Measurements from ENCODE around the gene APEH. TPM values are rescaled to one million over a fixed set of nuclear protein-coding genes. Genes with fewer than 3 reads are reported as not detected.

APEH gene
- total RNA-seq, 4 donors from 2014 or later = 53.9 to 151 (median 116) TPM

DNA sequence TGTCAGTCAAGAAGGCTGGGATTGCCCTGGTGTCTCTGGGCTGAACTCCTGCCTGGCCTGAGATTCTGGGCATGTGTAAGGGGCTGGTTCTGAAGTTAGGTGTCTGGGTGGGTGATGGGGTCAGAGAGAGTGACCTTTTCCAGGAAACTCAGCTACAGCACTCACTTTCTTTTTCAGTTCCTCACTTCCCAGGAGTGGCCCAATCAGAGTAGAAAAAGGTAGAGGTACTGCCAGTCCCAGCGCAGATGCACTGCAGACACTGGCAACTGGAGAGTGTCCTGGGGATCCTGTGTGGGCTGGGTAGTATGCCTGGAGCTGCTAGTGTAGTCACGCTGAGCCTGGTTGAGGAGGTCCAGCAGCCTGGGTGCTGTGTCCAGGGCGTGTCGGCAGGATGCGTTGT is 46.5 kb upstream of the APEH start:
- intact Hi-C loops (cut with DNase I; ENCODE audit: low total_unique reads) (no loop called here), in situ Hi-C loops (cut with MboI; ENCODE audit: low pct_ligation_motif_present in 1 of 4, low pct_unique_long_range_greater_than_20kb in 1 of 4, low sequenced_read_pairs in 3 of 4) (no loop called here)
- Histone ChIP-seq H3K9me3 (no peaks in the 10 kb centered on the region), H3K4me3 (no peak overlapping the region), H3K27me3 (peaks cover 5% of the 10 kb centered on the region), H3K27ac (no peak overlapping the region), H3K4me1 (no peaks in the 10 kb centered on the region), H3K36me3 (no peaks in the 10 kb centered on the region)
- TF ChIP-seq EP300 (IDR thresholded peaks at IDR 0.05; ENCODE audit: low read depth) (no peak), POLR2AphosphoS5 (IDR thresholded peaks at IDR 0.05) (no peak), CTCF (IDR thresholded peaks at IDR 0.05) (no peak), POLR2A (IDR thresholded peaks at IDR 0.05) (no peak)
- 83% methylated on average over 5 of the region's 5 CpGs; no CpG with 5 or more reads in 1 of the 2 donors for WGBS, 2 donors (ENCODE audit: low coverage in 1 of 2)
- no peak for DNase-seq

DNA sequence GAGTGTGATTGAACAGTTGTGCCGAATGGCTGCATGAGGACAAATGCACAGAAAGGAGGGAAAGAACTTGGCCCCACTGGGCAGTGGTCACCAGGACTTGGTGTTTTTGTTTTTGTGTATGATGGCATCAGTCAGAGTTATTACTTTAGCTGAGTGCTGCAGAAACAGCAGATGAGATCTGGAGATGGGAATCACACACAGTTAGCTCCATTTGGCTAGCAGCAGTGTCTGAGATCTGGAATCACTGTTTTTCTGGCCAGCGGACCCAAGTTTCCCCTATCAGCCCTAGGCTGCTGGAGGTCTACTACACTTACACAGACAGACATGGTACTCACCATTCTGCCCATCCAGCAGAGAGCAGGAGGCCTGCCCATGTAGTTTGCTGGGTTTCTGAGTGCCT is 45.9 kb upstream of the APEH start:
- TF ChIP-seq POLR2A (IDR thresholded peaks at IDR 0.05) = no peak
- TF ChIP-seq POLR2AphosphoS5 (IDR thresholded peaks at IDR 0.05) = no peak
- no peak for TF ChIP-seq EP300 (IDR thresholded peaks at IDR 0.05; ENCODE audit: low read depth)
- TF ChIP-seq CTCF (IDR thresholded peaks at IDR 0.05) = no peak
- H3K36me3 ChIP-seq = no peaks in the 10 kb centered on the region
- no peak overlapping the region for H3K4me3 ChIP-seq
- no peaks in the 10 kb centered on the region for H3K4me1 ChIP-seq
- H3K27ac ChIP-seq = no peak overlapping the region
- whole genome bisulfite sequencing, 2 donors (ENCODE audit: low coverage in 1 of 2) = 85 to 100% methylated on average over 1 to 2 of the region's 2 CpGs
- in situ Hi-C loops (cut with MboI; ENCODE audit: low pct_ligation_motif_present in 1 of 4, low pct_unique_long_range_greater_than_20kb in 1 of 4, low sequenced_read_pairs in 3 of 4) = no loop called here
- intact Hi-C loops (cut with DNase I; ENCODE audit: low total_unique reads) = no loop called here
- no peaks in the 10 kb centered on the region for H3K9me3 ChIP-seq
- H3K27me3 ChIP-seq = peaks cover 5% of the 10 kb centered on the region
- no peak for DNase-seq

DNA sequence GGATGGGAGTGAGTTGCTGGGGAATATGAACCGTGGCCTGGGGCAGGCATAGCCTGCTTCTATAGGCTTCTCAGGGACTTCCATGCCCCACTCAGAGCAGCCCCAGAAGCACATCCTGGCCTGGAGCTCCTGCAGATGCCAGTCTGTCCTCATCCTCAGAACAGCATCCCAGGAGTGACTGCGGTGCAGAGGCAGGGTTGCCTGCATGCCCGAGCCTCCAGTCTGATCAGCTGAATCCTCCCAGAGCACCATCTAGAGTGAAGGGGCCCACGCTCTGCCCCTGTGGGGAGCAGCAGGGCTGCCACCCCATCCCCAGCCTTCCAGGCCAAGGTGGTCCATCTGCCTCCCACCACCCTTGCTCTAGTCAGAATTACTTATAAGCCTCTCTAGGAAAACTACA is 44.7 kb upstream of the APEH start:
- Histone ChIP-seq H3K27me3 (peaks cover 5% of the 10 kb centered on the region), H3K27ac (no peak overlapping the region), H3K4me1 (no peaks in the 10 kb centered on the region), H3K36me3 (no peaks in the 10 kb centered on the region), H3K4me3 (no peak overlapping the region), H3K9me3 (no peaks in the 10 kb centered on the region)
- 85% methylated on average over 4 of the region's 4 CpGs; no CpG with 5 or more reads in 1 of the 2 donors for WGBS, 2 donors (ENCODE audit: low coverage in 1 of 2)
- DNase-seq = no peak
- no peak for TF ChIP-seq EP300 (IDR thresholded peaks at IDR 0.05; ENCODE audit: low read depth)
- no peak for TF ChIP-seq CTCF (IDR thresholded peaks at IDR 0.05)
- TF ChIP-seq POLR2A (IDR thresholded peaks at IDR 0.05) = no peak
- TF ChIP-seq POLR2AphosphoS5 (IDR thresholded peaks at IDR 0.05) = no peak
- intact Hi-C loops (cut with DNase I; ENCODE audit: low total_unique reads) (no loop called here), in situ Hi-C loops (cut with MboI; ENCODE audit: low pct_ligation_motif_present in 1 of 4, low pct_unique_long_range_greater_than_20kb in 1 of 4, low sequenced_read_pairs in 3 of 4) (no loop called here)

GRCh38 chr3:49629866-49630265 is 44.3 kb upstream of the APEH start:
- intact Hi-C loops (cut with DNase I; ENCODE audit: low total_unique reads) (no loop called here), in situ Hi-C loops (cut with MboI; ENCODE audit: low pct_ligation_motif_present in 1 of 4, low pct_unique_long_range_greater_than_20kb in 1 of 4, low sequenced_read_pairs in 3 of 4) (loop anchor here in 1 of 4 donors (10.0 kb wide), 1 partner anchor 55 kb away; no protein-coding TSS in a partner anchor)
- DNase-seq = no peak
- Histone ChIP-seq H3K27me3 (peaks cover 5% of the 10 kb centered on the region), H3K4me1 (no peaks in the 10 kb centered on the region), H3K27ac (no peak overlapping the region), H3K36me3 (no peaks in the 10 kb centered on the region), H3K9me3 (no peaks in the 10 kb centered on the region), H3K4me3 (no peak overlapping the region)
- 89% methylated on average over 6 of the region's 6 CpGs; no CpG with 5 or more reads in 1 of the 2 donors for WGBS, 2 donors (ENCODE audit: low coverage in 1 of 2)
- TF ChIP-seq CTCF (IDR thresholded peaks at IDR 0.05) (no peak), POLR2A (IDR thresholded peaks at IDR 0.05) (no peak), POLR2AphosphoS5 (IDR thresholded peaks at IDR 0.05) (no peak), EP300 (IDR thresholded peaks at IDR 0.05; ENCODE audit: low read depth) (no peak)

Measured in transverse colon (tissue), 4 donors.